NCI-H146 (cell line): Measurements from ENCODE around the gene BRK1.
"Not testable (repeated sequence)": the region's sequence is repeated elsewhere in the genome, so short reads cannot be mapped to it uniquely, and the experiment has no call there.

Source experiments
- DNase-seq: peaks from one replicate; lab custom pipeline; 2025; lab: John Stamatoyannopoulos, UW

The BRK1 gene

DNA sequence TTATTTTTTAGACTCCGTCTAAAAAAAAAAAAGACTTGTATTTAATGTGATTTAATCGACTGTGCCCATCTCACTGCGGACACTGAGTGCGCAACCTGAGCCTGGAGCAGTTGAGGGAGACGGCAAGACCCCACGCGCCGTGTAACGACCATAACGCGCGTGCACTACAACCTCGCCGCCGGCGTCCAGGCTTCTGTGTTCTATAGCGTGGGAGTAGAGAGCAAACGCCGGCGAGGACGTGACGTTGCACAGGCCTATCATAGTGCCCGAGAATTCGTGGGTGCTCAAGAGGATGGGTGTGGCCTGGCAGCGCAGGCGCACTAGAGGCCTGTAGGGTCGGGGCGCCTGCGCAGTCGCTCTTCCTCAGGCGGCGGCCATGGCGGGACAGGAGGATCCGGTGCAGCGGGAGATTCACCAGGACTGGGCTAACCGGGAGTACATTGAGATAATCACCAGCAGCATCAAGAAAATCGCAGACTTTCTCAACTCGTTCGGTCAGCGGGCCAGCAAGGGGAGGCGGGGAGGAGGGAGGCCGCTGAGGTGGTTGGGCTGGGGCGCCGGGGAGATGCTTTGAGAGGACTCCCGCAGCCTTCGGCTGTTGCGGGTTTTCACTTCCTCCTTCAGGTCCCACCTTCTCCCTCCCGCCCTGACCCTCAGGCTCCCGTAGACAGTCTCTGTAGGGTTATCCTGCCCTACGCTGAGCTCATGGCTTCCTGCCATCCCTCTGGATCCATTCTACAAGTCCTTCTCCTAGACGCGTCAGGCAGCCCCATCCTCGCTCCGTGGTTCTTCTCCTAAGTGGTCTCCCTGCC is at the start of gene BRK1:
BRK1 (plus strand) TSS at position 350 of the 812 bp plus-strand sequence; CDS start at position 377, 27 bp downstream.
- DNase-seq, result peak; percentile 94

- DNase-seq, result not testable (repeated sequence)
Observed at GRCh38 chr3:10070077-10070476, 45.4 kb upstream of the BRK1 start.

- DNase-seq, result no peak
Observed at GRCh38 chr3:10074666-10075065, 40.8 kb upstream of the BRK1 start.

DNA sequence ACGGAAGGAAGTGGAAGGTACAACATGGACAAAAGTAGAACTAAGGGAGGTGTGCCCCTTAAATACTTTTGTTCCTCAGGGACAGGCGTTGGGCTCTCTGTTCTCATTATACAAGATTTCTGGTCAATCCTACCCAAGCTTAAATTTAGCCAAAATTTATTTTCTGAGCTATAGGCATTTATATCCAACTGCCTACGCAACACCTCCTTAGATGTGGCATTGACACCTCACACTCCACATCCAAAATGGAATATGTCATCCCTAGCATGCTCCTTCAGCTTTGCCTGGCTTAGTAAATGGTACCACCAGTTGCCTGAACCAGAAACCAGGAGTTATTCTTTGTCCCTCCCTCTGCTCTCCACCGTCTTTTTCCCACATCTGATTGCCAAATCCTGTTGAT is 33.6 kb upstream of the BRK1 start:
- DNase-seq, result no peak

- DNase-seq, result no peak
Observed at GRCh38 chr3:10085738-10086137, 29.7 kb upstream of the BRK1 start.

DNA sequence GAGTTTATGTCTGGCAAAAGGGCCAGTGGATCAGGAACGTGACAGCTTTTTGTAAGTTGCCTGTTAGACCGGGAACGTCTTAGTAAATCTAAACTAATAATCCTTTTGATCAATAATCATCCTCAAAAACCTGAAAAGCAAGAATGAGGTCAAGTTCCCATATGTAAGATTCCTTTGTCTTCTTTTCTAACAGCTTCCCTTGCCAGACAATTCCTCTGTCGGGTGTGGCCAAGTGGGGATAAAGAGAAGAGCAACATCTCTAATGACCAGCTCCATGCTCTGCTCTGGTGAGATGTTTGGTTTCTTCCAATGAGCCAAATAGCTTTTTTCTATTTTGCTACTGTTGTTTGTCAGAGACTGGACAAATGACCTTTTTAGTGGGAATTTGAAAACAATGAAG is 27.2 kb upstream of the BRK1 start:
- no peak for DNase-seq

DNA sequence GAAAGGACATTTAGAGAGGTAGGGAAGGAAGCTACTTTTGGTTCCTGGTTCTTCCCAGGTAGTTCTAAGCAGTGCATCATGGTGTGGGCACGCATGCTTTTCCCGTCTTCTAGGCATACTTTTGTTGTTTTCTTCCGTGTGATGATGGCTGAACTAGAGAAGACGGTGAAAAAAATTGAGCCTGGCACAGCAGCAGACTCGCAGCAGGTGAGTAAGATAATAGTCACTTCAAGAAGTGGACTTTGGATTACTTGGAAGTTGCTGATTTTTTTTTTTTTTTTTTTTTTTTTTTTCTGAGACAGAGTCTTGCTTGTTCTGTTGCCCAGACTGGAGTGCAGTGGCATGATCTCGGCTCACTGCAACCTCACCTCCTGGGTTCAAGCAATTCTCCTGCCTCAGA is 25.3 kb upstream of the BRK1 start:
- no peak for DNase-seq

- not testable (repeated sequence) for DNase-seq
Observed at GRCh38 chr3:10090774-10091173, 24.7 kb upstream of the BRK1 start.

- DNase-seq, result not testable (repeated sequence)
Observed at GRCh38 chr3:10091387-10091786, 24.1 kb upstream of the BRK1 start.

DNA sequence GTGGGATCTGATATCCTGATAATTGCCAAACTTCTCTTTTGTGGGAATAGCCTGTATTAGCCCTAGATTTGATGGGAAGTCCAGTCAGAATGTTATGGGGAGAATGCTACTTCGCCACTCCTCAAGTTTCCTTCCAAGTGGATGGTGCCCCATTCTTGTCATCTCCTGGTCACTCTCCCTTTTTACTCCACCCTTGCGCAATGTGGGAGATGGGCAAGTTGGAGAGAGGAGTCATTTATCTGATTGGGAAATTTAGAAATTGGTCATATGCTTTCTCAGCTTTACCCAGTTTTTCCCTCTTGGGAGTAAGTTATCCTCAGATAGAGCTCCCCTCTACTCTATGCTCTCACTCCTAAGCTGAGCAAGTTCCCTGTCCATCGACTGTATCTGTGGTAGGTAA is 21.8 kb upstream of the BRK1 start:
- no peak for DNase-seq

GRCh38 chr3:10099041-10099440 is 16.4 kb upstream of the BRK1 start:
- no peak for DNase-seq

- no peak for DNase-seq
Observed at GRCh38 chr3:10106919-10107318, 8.6 kb upstream of the BRK1 start.

- DNase-seq, result no peak
Observed at GRCh38 chr3:10108091-10108490, 7.4 kb upstream of the BRK1 start, which contains the start of gene FANCD2OS. FANCD2OS (minus strand) TSS chr3:10108255; CDS start chr3:10104774, 3,481 bp downstream.

GRCh38 chr3:10116138-10116460 is 624 bp downstream of the BRK1 start:
- DNase-seq, result no peak

DNA sequence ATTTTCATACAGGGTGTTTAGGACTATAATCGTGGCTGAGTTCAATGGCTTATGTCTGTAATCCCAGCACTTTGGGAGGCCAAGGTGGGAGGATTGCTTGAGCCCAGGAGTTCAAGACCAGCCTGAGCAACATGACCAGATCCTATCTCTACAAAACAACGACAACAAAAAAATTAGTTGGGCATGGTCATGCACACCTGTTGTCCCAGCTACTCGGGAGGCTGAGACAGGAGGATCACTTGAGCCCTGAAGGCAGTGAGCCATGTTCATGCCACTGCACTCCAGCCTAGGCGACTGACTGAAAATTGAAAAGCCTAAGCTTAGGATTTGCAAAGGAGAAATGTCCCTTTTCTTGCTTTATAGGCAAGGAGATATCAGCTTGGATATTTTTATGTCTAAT is 1.5 kb downstream of the BRK1 start:
- DNase-seq, result no peak

- no peak for DNase-seq
Observed at GRCh38 chr3:10119376-10119775, 3.9 kb downstream of the BRK1 start.

DNA sequence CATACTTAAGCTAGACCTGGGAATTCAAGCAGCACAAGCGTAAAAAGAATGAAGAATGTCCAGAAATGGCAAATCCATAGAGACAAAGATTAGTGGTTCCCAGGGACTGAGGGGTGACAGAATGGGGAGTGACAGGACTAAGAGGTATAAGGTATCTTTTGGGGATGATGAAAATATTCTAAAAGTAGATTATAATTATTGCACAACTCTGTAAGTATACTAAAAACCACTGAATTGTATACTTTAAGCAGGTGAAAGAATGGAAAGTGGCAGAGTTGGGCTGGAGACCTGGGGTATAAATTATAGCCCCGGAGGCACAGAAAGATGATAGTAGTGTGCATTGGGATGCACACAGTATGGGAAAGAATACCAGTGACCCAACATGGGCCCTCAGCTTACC is 5.6 kb downstream of the BRK1 start:
- DNase-seq, result no peak

DNA sequence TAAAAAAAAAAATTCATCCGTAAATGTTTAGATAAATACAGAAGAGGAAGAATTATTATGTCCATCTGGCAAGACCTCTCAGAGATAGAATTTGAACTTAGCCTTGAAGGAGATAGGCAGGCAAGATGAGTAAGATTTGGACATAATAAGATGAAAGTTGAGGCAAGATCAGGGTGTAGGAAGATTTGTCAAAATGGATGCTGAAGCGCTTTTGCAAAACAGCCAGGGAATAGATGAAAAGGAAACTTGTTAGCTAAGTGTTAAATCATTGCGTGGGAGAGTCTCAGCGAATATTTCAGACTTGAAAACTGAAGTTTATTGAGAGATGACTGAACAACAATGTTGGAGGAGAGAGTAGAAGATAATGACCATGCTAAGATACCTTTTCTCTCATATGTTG is 7.2 kb downstream of the BRK1 start:
- DNase-seq, result no peak

DNA sequence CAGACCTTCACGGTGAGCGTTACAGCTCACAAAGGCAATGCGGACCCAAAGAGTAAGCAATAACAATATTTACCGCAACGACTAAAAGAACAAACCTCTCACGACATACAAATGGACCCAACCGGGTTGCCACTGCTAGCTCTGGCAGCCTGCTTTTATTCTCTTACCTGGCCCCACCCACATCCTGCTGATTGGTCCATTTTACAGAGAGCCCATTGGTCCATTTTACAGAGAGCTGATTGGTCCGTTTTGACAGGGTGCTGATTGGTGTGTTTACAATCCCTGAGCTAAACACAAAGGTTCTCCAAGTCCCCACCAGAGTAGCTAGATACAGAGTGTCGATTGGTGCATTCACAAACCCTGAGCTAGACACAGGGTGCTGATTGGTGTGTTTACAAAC is 20.4 kb downstream of the BRK1 start:
- DNase-seq, result not testable (repeated sequence)

DNA sequence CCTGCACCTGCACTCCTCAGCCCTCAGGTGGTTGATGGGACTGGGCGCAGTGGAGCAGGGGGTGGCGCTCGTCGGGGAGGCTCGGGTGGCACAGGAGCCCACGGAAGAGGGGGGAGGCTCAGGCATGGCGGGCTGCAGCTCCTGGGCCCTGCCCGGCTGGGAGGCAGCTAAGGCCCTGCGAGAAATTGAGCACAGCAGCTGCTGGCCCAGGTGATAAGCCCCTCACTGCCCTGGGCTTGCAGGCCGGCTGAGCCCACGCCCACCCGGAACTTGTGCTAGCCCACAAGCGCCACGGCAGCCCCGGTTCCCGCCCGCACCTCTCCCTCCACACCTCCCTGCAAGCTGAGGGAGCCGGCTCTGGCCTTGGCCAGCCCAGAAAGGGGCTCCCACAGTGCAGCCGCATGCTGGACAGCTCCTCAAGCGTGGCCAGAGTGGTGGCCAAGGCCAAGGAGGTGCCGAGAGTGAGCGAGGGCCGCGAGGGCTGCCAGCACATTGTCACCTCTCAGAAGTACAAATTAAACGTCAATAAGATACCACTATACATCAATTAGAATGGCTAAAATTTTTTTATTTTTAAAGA is 21.0 kb downstream of the BRK1 start:
- DNase-seq, result no peak

- no peak for DNase-seq
Observed at GRCh38 chr3:10137178-10137577, 21.7 kb downstream of the BRK1 start.

- DNase-seq, result peak; percentile 31
Observed at GRCh38 chr3:10140996-10141546, 25.6 kb downstream of the BRK1 start.
